ENCODE results near the gene ZKSCAN8.

GRCh38 chr6:28134716-28135115, 7.0 kb upstream of the ZKSCAN8 start:
- TF ChIP-seq CTCF (IDR thresholded peaks at IDR 0.05; ENCODE audit: poor library complexity, severe bottlenecking) (no peak), POLR2AphosphoS5 (IDR thresholded peaks at IDR 0.05) (no peak), TAF1 (IDR thresholded peaks at IDR 0.05; ENCODE audit: low read depth) (no peak), EP300 (conservative IDR thresholded peaks at IDR 0.05; ENCODE audit: poor library complexity, severe bottlenecking) (no peak), RAD21 (conservative IDR thresholded peaks at IDR 0.05) (no peak), EZH2 (IDR thresholded peaks at IDR 0.05; ENCODE audit: borderline replicate concordance, insufficient read depth, low read length, poor library complexity, severe bottlenecking) (no peak)
- TF ChIP-seq, protein P1, sequence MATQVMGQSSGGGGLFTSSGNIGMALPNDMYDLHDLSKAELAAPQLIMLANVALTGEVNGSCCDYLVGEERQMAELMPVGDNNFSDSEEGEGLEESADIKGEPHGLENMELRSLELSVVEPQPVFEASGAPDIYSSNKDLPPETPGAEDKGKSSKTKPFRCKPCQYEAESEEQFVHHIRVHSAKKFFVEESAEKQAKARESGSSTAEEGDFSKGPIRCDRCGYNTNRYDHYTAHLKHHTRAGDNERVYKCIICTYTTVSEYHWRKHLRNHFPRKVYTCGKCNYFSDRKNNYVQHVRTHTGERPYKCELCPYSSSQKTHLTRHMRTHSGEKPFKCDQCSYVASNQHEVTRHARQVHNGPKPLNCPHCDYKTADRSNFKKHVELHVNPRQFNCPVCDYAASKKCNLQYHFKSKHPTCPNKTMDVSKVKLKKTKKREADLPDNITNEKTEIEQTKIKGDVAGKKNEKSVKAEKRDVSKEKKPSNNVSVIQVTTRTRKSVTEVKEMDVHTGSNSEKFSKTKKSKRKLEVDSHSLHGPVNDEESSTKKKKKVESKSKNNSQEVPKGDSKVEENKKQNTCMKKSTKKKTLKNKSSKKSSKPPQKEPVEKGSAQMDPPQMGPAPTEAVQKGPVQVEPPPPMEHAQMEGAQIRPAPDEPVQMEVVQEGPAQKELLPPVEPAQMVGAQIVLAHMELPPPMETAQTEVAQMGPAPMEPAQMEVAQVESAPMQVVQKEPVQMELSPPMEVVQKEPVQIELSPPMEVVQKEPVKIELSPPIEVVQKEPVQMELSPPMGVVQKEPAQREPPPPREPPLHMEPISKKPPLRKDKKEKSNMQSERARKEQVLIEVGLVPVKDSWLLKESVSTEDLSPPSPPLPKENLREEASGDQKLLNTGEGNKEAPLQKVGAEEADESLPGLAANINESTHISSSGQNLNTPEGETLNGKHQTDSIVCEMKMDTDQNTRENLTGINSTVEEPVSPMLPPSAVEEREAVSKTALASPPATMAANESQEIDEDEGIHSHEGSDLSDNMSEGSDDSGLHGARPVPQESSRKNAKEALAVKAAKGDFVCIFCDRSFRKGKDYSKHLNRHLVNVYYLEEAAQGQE (IDR thresholded peaks at IDR 0.05; ENCODE audit: borderline replicate concordance) = no peak

All from neural cell (in vitro differentiated cells).